ENCODE data around the gene USP4. TPM values are rescaled to one million over a fixed set of nuclear protein-coding genes. Genes with fewer than 3 reads are reported as not detected.
"Not testable (repeated sequence)": the region's sequence is repeated elsewhere in the genome, so short reads cannot be mapped to it uniquely, and the experiment has no call there.

USP4 gene
- total RNA-seq, 1 experiment from 2014 or later, result 31.7 TPM

- RAD21 ChIA-PET (ENCODE audit: low non-redundant PET in 1 of 2, low total read pairs in 2 of 2, uncharacterized antibody in 2 of 2, unreplicated experiment in 2 of 2); H2AFZ ChIP-seq (ENCODE audit: low read depth, low read length, poor library complexity, severe bottlenecking); H3K9me3 ChIP-seq (ENCODE audit: control insufficient read depth in 1 of 2, insufficient read depth in 1 of 2, low read depth in 1 of 2, low read length in 2 of 2); BruUV-seq (replicated peaks); H3K27me3 ChIP-seq (ENCODE audit: insufficient read depth, low read length); H3K27ac ChIP-seq (ENCODE audit: low read depth, low read length); H3K79me2 ChIP-seq (ENCODE audit: insufficient read depth, low read length); POLR2A ChIA-PET; H3K4me2 ChIP-seq (ENCODE audit: low read length); ATAC-seq; DNase-seq (ENCODE audit: low read depth, low spot score); CTCF ChIA-PET; H3K9me2 ChIP-seq (ENCODE audit: insufficient read depth); intact Hi-C loops (cut with micrococcal nuclease); H4K20me1 ChIP-seq (ENCODE audit: insufficient read depth); H3K9ac ChIP-seq (ENCODE audit: low read length); H3K4me3 ChIP-seq (replicated peaks in 1 of 2; ENCODE audit: low read depth in 1 of 2, low read length in 2 of 2); H3K36me3 ChIP-seq (ENCODE audit: control insufficient read depth in 1 of 2, insufficient read depth in 2 of 2, low read length in 2 of 2): not testable (repeated sequence)
- peaks cover 8 to 11% of the 10 kb centered on the region in 2 experiments for H3K4me1 ChIP-seq (ENCODE audit: control insufficient read depth in 1 of 2, insufficient read depth in 2 of 2, low read length in 2 of 2)
Measured at GRCh38 chr3:49240091-49240490, 99.8 kb downstream of the USP4 start.

- H3K4me1 ChIP-seq (ENCODE audit: control insufficient read depth in 1 of 2, insufficient read depth in 2 of 2, low read length in 2 of 2), result no peaks in the 10 kb centered on the region
- no peak overlapping the region for H2AFZ ChIP-seq (ENCODE audit: low read depth, low read length, poor library complexity, severe bottlenecking)
- intact Hi-C loops (cut with micrococcal nuclease), result no loop called here
- H3K4me3 ChIP-seq (replicated peaks in 1 of 2; ENCODE audit: low read depth in 1 of 2, low read length in 2 of 2), result no peak overlapping the region
- no peak overlapping the region for H3K9ac ChIP-seq (ENCODE audit: low read length)
- no peak overlapping the region for H3K4me2 ChIP-seq (ENCODE audit: low read length)
- no peaks in the 10 kb centered on the region for H3K36me3 ChIP-seq (ENCODE audit: control insufficient read depth in 1 of 2, insufficient read depth in 2 of 2, low read length in 2 of 2)
- no peak overlapping the region for H3K27ac ChIP-seq (ENCODE audit: low read depth, low read length)
- DNase-seq (ENCODE audit: low read depth, low spot score) (no peak), ATAC-seq (0 out of 2 replicates have a peak, but pooled peaks have one; percentile 34)
- no peaks in the 10 kb centered on the region for H3K9me2 ChIP-seq (ENCODE audit: insufficient read depth)
- BruUV-seq (replicated peaks), result no TSS peak
- ChIA-PET CTCF (no interaction called here), RAD21 (ENCODE audit: low non-redundant PET in 1 of 2, low total read pairs in 2 of 2, uncharacterized antibody in 2 of 2, unreplicated experiment in 2 of 2) (no interaction called here), POLR2A (no interaction called here)
- peaks cover 4 to 15% of the 10 kb centered on the region in 2 experiments; a peak in 2 of 4 replicates for H3K9me3 ChIP-seq (ENCODE audit: control insufficient read depth in 1 of 2, insufficient read depth in 1 of 2, low read depth in 1 of 2, low read length in 2 of 2)
- H3K79me2 ChIP-seq (ENCODE audit: insufficient read depth, low read length), result no peaks in the 10 kb centered on the region
- TF ChIP-seq EZH2 (IDR thresholded peaks at IDR 0.05) (no peak), CBX3 (IDR thresholded peaks at IDR 0.05; ENCODE audit: low read depth) (peak; percentile 92)
- H4K20me1 ChIP-seq (ENCODE audit: insufficient read depth), result no peaks in the 10 kb centered on the region
- no peaks in the 10 kb centered on the region for H3K27me3 ChIP-seq (ENCODE audit: insufficient read depth, low read length)
Measured at GRCh38 chr3:49238274-49239127, 101.4 kb downstream of the USP4 start.
